HepG2 (cell line): ENCODE measurements around the gene KLF9. TPM values are rescaled to one million over a fixed set of nuclear protein-coding genes. Genes with fewer than 3 reads are reported as not detected.

Source experiments
- AGO2 ChIP-seq: fragments of 200-400 bp; formaldehyde crosslinking; optimal IDR thresholded peaks from 2 replicates; pipeline ENCODE3; 2017; ENCODE audit warnings: mild to moderate bottlenecking, low read depth, low read length, moderate library complexity
- CSRNP1 ChIP-seq: sonication (generic); formaldehyde crosslinking; IDR thresholded peaks from 2 replicates; pipeline ENCODE4 v1.8.1; 2023; ENCODE audit warnings: mild to moderate bottlenecking, missing genetic modification reagents
- CTCF ChIP-seq: sonication (generic); formaldehyde crosslinking; IDR thresholded peaks from 2 replicates; pipeline ENCODE4 v1.5.0; 2020; ENCODE audit warnings: mild to moderate bottlenecking, missing genetic modification reagents, moderate library complexity
- E2F5 ChIP-seq: sonication (generic); formaldehyde crosslinking; conservative IDR thresholded peaks from 2 replicates; pipeline ENCODE4 v1.4.0; 2020; ENCODE audit warnings: missing genetic modification reagents
- HOMEZ ChIP-seq: IDR thresholded peaks from 2 replicates; pipeline ENCODE4 v1.6.1; 2016; ENCODE audit warnings: low read depth
- KLF15 ChIP-seq: sonication (generic); formaldehyde crosslinking; IDR thresholded peaks from 2 replicates; pipeline ENCODE4 v1.8.1; 2023; ENCODE audit warnings: borderline replicate concordance, mild to moderate bottlenecking, inconsistent platforms, missing genetic modification reagents, mixed read lengths
- KLF9 ChIP-seq: IDR thresholded peaks from 2 replicates; pipeline ENCODE4 v1.6.1; 2016; ENCODE audit warnings: low read depth
- MIER3 ChIP-seq: IDR thresholded peaks from 2 replicates; pipeline ENCODE4 v1.6.1; 2016; ENCODE audit warnings: missing compliant biosample characterization, borderline replicate concordance
- MLLT10 ChIP-seq: sonication (generic); formaldehyde crosslinking; IDR thresholded peaks from 2 replicates; pipeline ENCODE4 v1.4.0; 2020; ENCODE audit warnings: missing genetic modification reagents
- NFRKB ChIP-seq: fragments of 450-650 bp; IDR thresholded peaks from 2 replicates; pipeline ENCODE4 v1.6.1; 2017
- NPAS2 ChIP-seq: sonication (generic); formaldehyde crosslinking; IDR thresholded peaks from 2 replicates; pipeline ENCODE4 v1.8.0; 2022; ENCODE audit warnings: mild to moderate bottlenecking, missing genetic modification reagents, borderline replicate concordance
- RAD51 ChIP-seq: fragments of 450-650 bp; IDR thresholded peaks from 2 replicates; pipeline ENCODE4 v1.6.1; 2016; ENCODE audit warnings: borderline replicate concordance
- RBFOX2 ChIP-seq: fragments of 200-400 bp; formaldehyde crosslinking; IDR thresholded peaks from 2 replicates; pipeline ENCODE4 v1.6.1; 2017; ENCODE audit warnings: low read depth, mild to moderate bottlenecking, low read length
- RELA ChIP-seq: sonication (generic); formaldehyde crosslinking; IDR thresholded peaks from 2 replicates; pipeline ENCODE4 v1.4.0; 2020; ENCODE audit warnings: missing genetic modification reagents
- SCMH1 ChIP-seq: sonication (generic); formaldehyde crosslinking; IDR thresholded peaks from 2 replicates; pipeline ENCODE4 v1.9.0; 2021; ENCODE audit warnings: missing genetic modification reagents, mild to moderate bottlenecking, borderline replicate concordance
- SPEN ChIP-seq: sonication (generic); formaldehyde crosslinking; IDR thresholded peaks from 2 replicates; pipeline ENCODE4 v1.5.1; 2020; ENCODE audit warnings: low read depth, mild to moderate bottlenecking, missing genetic modification reagents
- TP53 ChIP-seq: sonication (generic); formaldehyde crosslinking; conservative IDR thresholded peaks from 2 replicates; pipeline ENCODE4 v1.4.0; 2020; ENCODE audit warnings: missing genetic modification reagents
- ZFP36 ChIP-seq: fragments of 150-350 bp; IDR thresholded peaks from 2 replicates; pipeline ENCODE4 v1.6.1; 2018; ENCODE audit warnings: borderline replicate concordance, low read length, low read depth; ENCODE audit not compliant: partially characterized antibody
- ZNF143 ChIP-seq: sonication (generic); formaldehyde crosslinking; IDR thresholded peaks from 2 replicates; pipeline ENCODE4 v1.4.0; 2020; ENCODE audit warnings: missing genetic modification reagents
- ZNF235 ChIP-seq: sonication (generic); formaldehyde crosslinking; IDR thresholded peaks from 2 replicates; pipeline ENCODE4 v1.8.1; 2023; ENCODE audit warnings: mild to moderate bottlenecking, missing genetic modification reagents, borderline replicate concordance
- ZNF414 ChIP-seq: sonication (generic); formaldehyde crosslinking; IDR thresholded peaks from 2 replicates; pipeline ENCODE4 v1.5.0; 2020; ENCODE audit warnings: missing genetic modification reagents
- ZNF557 ChIP-seq: sonication (generic); formaldehyde crosslinking; IDR thresholded peaks from 2 replicates; pipeline ENCODE4 v1.4.0; 2020; ENCODE audit warnings: missing genetic modification reagents
- ZNF563 ChIP-seq: sonication (generic); formaldehyde crosslinking; IDR thresholded peaks from 2 replicates; pipeline ENCODE4 v1.8.0; 2022; ENCODE audit warnings: mild to moderate bottlenecking, moderate library complexity, missing genetic modification reagents
- polyA plus RNA-seq, 8 experiments: library from polyadenylated mRNA; depleted of rRNA in 3 of 8; stranded (reverse) in 7 of 8; unstranded in 1 of 8; fragments of >200 nt; fragmentation: Illumina TruSeq in 4 of 8; extraction: Trizol in 4 of 8; gene quantifications; 2 replicates each; pipeline versions ENCODE4 v1.2.1 to v1.2.3, GENCODE V29; 2011 to 2016; ENCODE audit warnings: low read depth in 4 of 8, missing spikeins in 1 of 8, mixed read lengths in 1 of 8; ENCODE audit not compliant: insufficient read depth in 1 of 8
- total RNA-seq, 5 experiments: library from RNA; depleted of rRNA; stranded (reverse); fragments of >200 nt; fragmentation: Illumina TruSeq; extraction: Trizol; gene quantifications; 2 replicates each; pipeline ENCODE4 v1.2.3, GENCODE V29; 2016; ENCODE audit warnings: low read depth in 1 of 5

The KLF9 gene
- total and polyA plus RNA-seq, 2 of the 13 experiments (the other 11 are each of a cell fraction or from before 2014, with no cell fraction given): 5.7 to 7.2 TPM

GRCh38 chr9:70420441-70421271 lies 6.2 kb upstream of the KLF9 start (continued):
- TF ChIP-seq ZNF557 (CRISPR knock-in tag): no peak
- peak; percentile 56 for TF ChIP-seq RBFOX2
- no peak for TF ChIP-seq NPAS2
- peak; percentile 39; the same call in 1 of the 2 replicates for TF ChIP-seq HOMEZ
- TF ChIP-seq ZNF143 (CRISPR knock-in tag): no peak
- TF ChIP-seq ZFP36: no peak
- no peak for TF ChIP-seq SCMH1 (CRISPR knock-in tag)
- TF ChIP-seq RELA: 0 out of 2 replicates have a peak, but pooled peaks have one; percentile 27
- TF ChIP-seq SPEN (CRISPR knock-in tag): peak; percentile 48
- TF ChIP-seq ZNF414: peak; percentile 58; the same call in 1 of the 2 replicates
- TF ChIP-seq CSRNP1 (CRISPR knock-in tag): no peak
- no peak for TF ChIP-seq ZNF563 (CRISPR knock-in tag)
- TF ChIP-seq KLF9: no peak
- no peak for TF ChIP-seq MLLT10
- no peak for TF ChIP-seq RAD51
- no peak for TF ChIP-seq KLF15 (CRISPR knock-in tag)
- TF ChIP-seq CTCF (CRISPR knock-in tag): no peak; the same call in none of the 2 replicates
- TF ChIP-seq NFRKB: no peak
- TF ChIP-seq E2F5 (CRISPR knock-in tag): 0 out of 2 replicates have a peak, but pooled peaks have one; percentile 49
- TF ChIP-seq AGO2: no peak
- no peak; the same call in 1 of the 2 replicates for TF ChIP-seq MIER3 (CRISPR knock-in tag)
- TF ChIP-seq TP53 (CRISPR knock-in tag): no peak
- no peak for TF ChIP-seq ZNF235 (CRISPR knock-in tag)
